K562 (cell line): ENCODE data around the gene MYL12B. TPM values are rescaled to one million over a fixed set of nuclear protein-coding genes. Genes with fewer than 3 reads are reported as not detected.

Source experiments
- CHD4 ChIP-seq: fragments of 200-600 bp; sonication (generic); IDR thresholded peaks from 3 replicates; pipeline ENCODE4 v1.6.1; 2012; ENCODE audit warnings: low read depth, mild to moderate bottlenecking, mixed read lengths, low read length, inconsistent platforms; ENCODE audit not compliant: insufficient read depth, insufficient replicate concordance, poor library complexity, severe bottlenecking
- POLR3G ChIP-seq: IDR thresholded peaks from 2 replicates; pipeline ENCODE4 v1.6.1; 2011; ENCODE audit not compliant: insufficient read length, insufficient replicate concordance; ENCODE audit errors: extremely low read depth
- SIN3A ChIP-seq, 2 experiments: fragments of 150-350 bp in 1 of 2; IDR thresholded peaks; 2 replicates each; pipeline ENCODE4 v1.6.1; 2011 to 2016; ENCODE audit warnings: borderline replicate concordance in 2 of 2, low read depth in 2 of 2, low read length in 2 of 2, mild to moderate bottlenecking in 2 of 2, moderate library complexity in 2 of 2; ENCODE audit not compliant: control insufficient read depth in 1 of 2
- TCF7 ChIP-seq: sonication (generic); IDR thresholded peaks from 2 replicates; pipeline ENCODE4 v1.6.1; 2016; ENCODE audit warnings: antibody characterized with exemption, borderline replicate concordance
- ZNF175 ChIP-seq: fragments of 200-800 bp; sonication (Bioruptor generic); IDR thresholded peaks from 2 replicates; pipeline ENCODE4 v1.6.1; 2016; ENCODE audit warnings: low read depth, mild to moderate bottlenecking, missing genetic modification characterization, missing compliant biosample characterization
- ZNF766 ChIP-seq: fragments of 200-800 bp; sonication (Bioruptor generic); conservative IDR thresholded peaks from 2 replicates; pipeline ENCODE4 v1.6.1; 2016; ENCODE audit warnings: missing genetic modification characterization, missing compliant biosample characterization
- polyA plus RNA-seq, 8 experiments: library from polyadenylated mRNA; depleted of rRNA in 4 of 8; stranded (reverse) in 5 of 8; unstranded in 3 of 8; fragments of >200 nt; fragmentation: Nextera tagmentation in 2 of 8; fragmentation: Illumina TruSeq in 1 of 8; extraction: Ambion mirVana in 2 of 8; extraction: Trizol in 1 of 8; gene quantifications; 2 replicates each; pipeline versions ENCODE4 v1.2.1 to v1.2.3, GENCODE V29; 2011 to 2014; ENCODE audit warnings: inconsistent platforms in 1 of 8, missing spikeins in 1 of 8
- total RNA-seq, 7 experiments: library from RNA; depleted of rRNA in 6 of 7; stranded (reverse); fragments of >200 nt in 6 of 7; fragmentation: Illumina TruSeq in 2 of 7; extraction: Trizol in 2 of 7; gene quantifications; 2 replicates each; pipeline versions ENCODE4 v1.2.1 to v1.2.3, GENCODE V29; 2011 to 2021; ENCODE audit warnings: low replicate concordance in 1 of 7
- TF ChIP-seq, protein P1 (sequence below): fragments of 450-650 bp; IDR thresholded peaks from 2 replicates; pipeline ENCODE4 v1.6.1; 2016; ENCODE audit warnings: borderline replicate concordance
- TF ChIP-seq, protein P2 (sequence below): sonication (generic); formaldehyde crosslinking; IDR thresholded peaks from 2 replicates; pipeline ENCODE4 v1.8.0; 2022; ENCODE audit warnings: mild to moderate bottlenecking, low read depth, missing genetic modification reagents

MYL12B gene
- total and polyA plus RNA-seq, 9 of the 15 experiments (the other 6 are each of a cell fraction or from before 2014, with no cell fraction given) = 220 to 995 (median 463) TPM

DNA sequence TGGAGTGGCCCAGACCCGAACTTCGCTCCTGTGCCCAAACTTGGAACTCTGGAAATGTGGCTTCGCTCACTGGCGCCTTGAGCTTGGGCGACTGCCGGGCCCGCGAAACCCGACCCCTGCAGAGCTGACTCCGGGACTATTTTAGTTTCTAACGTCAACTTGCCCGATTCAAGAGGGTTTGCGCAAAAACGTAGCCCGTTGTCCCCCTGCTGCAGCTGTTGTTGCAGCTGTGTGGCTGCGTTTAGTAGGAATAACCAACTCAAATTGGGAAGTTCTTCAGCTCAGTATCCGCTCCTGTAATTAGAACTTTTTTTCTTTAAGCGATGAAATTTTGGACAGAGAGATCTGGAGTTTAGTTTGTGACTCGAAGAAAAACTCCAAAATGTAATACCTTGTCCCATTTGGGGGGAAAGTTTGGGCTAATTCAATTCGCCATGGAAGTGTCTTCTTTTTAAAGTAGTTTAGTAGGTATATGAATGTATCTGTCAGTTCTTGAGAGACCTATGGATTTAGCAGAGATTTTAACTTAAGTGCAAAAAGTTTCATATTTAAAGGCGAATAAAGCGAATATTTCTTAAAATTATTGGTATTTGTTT, 13.8 kb upstream of the MYL12B start (continued):
- TF ChIP-seq CHD4 = peak; percentile 6
- peak; percentile 23; the same call in 1 of the 2 replicates for TF ChIP-seq ZNF175 (CRISPR knock-in tag)
- 0 out of 4 replicates have a peak, but pooled peaks of 1 of the 2 experiments have one; percentile 76 for TF ChIP-seq SIN3A (IDR thresholded peaks at IDR 0.05; ENCODE audit: borderline replicate concordance in 2 of 2, control insufficient read depth in 1 of 2, low read depth in 2 of 2, low read length in 2 of 2)
- TF ChIP-seq, protein P1, sequence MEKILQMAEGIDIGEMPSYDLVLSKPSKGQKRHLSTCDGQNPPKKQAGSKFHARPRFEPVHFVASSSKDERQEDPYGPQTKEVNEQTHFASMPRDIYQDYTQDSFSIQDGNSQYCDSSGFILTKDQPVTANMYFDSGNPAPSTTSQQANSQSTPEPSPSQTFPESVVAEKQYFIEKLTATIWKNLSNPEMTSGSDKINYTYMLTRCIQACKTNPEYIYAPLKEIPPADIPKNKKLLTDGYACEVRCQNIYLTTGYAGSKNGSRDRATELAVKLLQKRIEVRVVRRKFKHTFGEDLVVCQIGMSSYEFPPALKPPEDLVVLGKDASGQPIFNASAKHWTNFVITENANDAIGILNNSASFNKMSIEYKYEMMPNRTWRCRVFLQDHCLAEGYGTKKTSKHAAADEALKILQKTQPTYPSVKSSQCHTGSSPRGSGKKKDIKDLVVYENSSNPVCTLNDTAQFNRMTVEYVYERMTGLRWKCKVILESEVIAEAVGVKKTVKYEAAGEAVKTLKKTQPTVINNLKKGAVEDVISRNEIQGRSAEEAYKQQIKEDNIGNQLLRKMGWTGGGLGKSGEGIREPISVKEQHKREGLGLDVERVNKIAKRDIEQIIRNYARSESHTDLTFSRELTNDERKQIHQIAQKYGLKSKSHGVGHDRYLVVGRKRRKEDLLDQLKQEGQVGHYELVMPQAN = no peak
- peak; percentile 44; the same call in 1 of the 2 replicates for TF ChIP-seq TCF7
- TF ChIP-seq, protein P2, sequence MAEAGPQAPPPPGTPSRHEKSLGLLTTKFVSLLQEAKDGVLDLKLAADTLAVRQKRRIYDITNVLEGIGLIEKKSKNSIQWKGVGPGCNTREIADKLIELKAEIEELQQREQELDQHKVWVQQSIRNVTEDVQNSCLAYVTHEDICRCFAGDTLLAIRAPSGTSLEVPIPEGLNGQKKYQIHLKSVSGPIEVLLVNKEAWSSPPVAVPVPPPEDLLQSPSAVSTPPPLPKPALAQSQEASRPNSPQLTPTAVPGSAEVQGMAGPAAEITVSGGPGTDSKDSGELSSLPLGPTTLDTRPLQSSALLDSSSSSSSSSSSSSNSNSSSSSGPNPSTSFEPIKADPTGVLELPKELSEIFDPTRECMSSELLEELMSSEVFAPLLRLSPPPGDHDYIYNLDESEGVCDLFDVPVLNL = 0 out of 2 replicates have a peak, but pooled peaks have one; percentile 8
- no peak for TF ChIP-seq ZNF766 (CRISPR knock-in tag)
- TF ChIP-seq POLR3G = no peak
